Fibroblast of lung (primary cell): Measurements from ENCODE around the gene SLC4A9.

Experiments
- CTCF ChIP-seq, 2 donors: IDR thresholded peaks in 1 of 2; conservative IDR thresholded peaks in 1 of 2; 1 replicate in 1 of 2; 2 replicates in 1 of 2; pipeline ENCODE4 v1.5.1; 2011 to 2012; ENCODE audit warnings: low read length in 2 of 2, control low read depth in 1 of 2, inconsistent platforms in 1 of 2, low read depth in 1 of 2, mild to moderate bottlenecking in 1 of 2
- EZH2 ChIP-seq: IDR thresholded peaks from 2 replicates; pipeline ENCODE4 v1.5.1; 2012; ENCODE audit warnings: low read length, control low read depth, mild to moderate bottlenecking; ENCODE audit errors: missing control alignments

DNA sequence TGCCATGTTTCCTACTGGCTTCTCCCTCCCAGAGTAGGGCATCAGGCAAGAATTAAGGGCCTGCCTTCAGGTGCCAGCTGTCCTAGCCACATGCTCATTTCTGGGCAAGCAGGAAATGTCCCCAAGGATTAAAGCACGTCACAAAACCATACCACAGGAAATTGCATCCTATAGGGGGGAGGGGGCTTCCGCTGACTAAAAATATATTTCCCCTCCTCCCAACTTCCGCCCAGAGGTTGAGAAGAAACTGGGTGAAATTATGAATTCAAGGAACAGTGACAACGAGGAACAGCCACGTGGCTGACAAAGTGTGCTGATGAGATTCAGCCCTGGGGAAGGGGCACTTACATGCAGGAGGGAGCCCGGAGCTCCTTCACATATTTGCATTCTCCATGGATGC, 17.7 kb upstream of the SLC4A9 start:
- no peak for TF ChIP-seq CTCF (conservative IDR thresholded peaks at IDR 0.05 in 1 of 2, IDR thresholded peaks at IDR 0.05 in 1 of 2; ENCODE audit: low read depth in 1 of 2, low read length in 2 of 2)
- no peak for TF ChIP-seq EZH2
